HUES6 (cell line): Measurements from ENCODE around the gene ZNF407.

Source experiments
- H3K27ac ChIP-seq: 2 replicates; pipeline ENCODE4 v1.7.0; 2013; ENCODE audit warnings: low read depth, mild to moderate bottlenecking, low read length, inconsistent platforms
- H3K27me3 ChIP-seq: 2 replicates; pipeline ENCODE4 v1.6.1; 2013; ENCODE audit warnings: low read length; ENCODE audit not compliant: control insufficient read depth, insufficient read depth
- H3K36me3 ChIP-seq: 2 replicates; pipeline ENCODE4 v1.6.1; 2013; ENCODE audit warnings: low read length; ENCODE audit not compliant: control insufficient read depth, insufficient read depth
- H3K4me1 ChIP-seq: 2 replicates; pipeline ENCODE4 v1.6.1; 2013; ENCODE audit warnings: low read length; ENCODE audit not compliant: control insufficient read depth, insufficient read depth
- H3K4me3 ChIP-seq: 2 replicates; pipeline ENCODE4 v1.5.1; 2013; ENCODE audit warnings: low read depth, low read length
- H3K9ac ChIP-seq: one replicate; pipeline ENCODE4 v1.6.1; 2013; ENCODE audit warnings: mild to moderate bottlenecking, low read length
- H3K9me3 ChIP-seq: 2 replicates; pipeline ENCODE4 v1.6.1; 2013; ENCODE audit warnings: low read depth, low read length; ENCODE audit not compliant: control insufficient read depth, insufficient read depth

The ZNF407 gene

DNA sequence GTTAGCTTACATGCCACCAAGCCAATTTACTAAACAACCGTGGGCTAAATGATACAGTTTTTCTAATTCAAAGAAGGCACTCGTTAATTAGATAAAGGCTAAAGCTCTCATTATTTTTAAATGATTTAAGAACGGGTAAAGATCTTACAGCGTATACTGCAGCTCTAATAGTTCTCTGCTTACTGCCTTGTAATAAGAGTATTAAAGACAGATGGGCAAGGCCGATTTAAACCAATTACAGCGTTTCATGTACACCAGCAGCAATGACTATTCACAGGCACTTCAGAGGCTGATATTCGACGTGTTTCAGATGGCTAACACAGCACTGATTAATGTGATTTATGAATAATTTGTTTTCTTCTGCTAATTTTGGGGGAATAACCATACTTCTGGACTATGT, 259.3 kb downstream of the ZNF407 start:
- Histone ChIP-seq H3K4me1 (no peaks in the 10 kb centered on the region), H3K9ac (no peak overlapping the region), H3K4me3 (no peak overlapping the region), H3K27me3 (no peaks in the 10 kb centered on the region), H3K36me3 (no peaks in the 10 kb centered on the region), H3K9me3 (no peaks in the 10 kb centered on the region), H3K27ac (no peak overlapping the region)

DNA sequence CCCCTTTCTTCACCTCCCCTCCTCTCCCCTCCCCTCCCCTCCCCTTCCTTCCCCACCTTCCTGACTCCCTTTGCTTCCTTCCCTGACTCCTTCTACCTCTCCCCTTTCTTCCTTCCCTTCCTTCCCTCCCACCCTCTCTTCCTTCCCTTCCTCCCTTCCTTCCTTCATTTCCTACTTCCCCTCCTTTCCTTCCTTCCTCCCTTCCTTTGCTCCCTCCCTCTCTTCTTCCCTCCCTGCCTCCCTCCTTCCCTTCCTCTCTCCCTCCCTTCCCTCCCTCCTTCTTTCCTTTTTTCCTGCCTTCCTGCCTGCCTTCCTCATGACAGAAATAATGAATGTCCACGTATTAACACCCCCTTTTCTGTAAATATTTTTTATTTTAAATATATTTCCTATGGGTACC, 260.2 kb downstream of the ZNF407 start:
- Histone ChIP-seq H3K36me3 (no peaks in the 10 kb centered on the region), H3K4me3 (no peak overlapping the region), H3K27me3 (no peaks in the 10 kb centered on the region), H3K27ac (no peak overlapping the region), H3K9me3 (no peaks in the 10 kb centered on the region), H3K9ac (no peak overlapping the region), H3K4me1 (no peaks in the 10 kb centered on the region)

DNA sequence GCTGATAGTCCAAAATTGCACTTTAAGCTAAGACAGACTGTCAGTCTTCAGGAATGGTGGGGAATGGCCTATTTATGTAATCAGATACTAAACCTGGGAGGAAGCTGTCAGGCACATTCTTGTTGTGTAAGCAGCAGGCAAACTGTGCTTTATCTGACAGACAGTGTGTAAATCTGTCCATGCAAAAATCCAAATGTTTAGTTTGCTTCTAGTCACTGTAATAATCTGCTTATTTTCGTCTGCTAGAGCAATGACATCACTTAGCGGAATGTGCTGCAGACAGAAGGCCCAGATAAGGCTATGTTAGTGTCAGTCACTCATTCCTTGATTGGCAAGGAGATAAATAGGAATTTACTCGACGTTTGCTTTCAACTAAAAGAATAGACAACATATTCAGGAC, 263.5 kb downstream of the ZNF407 start:
- Histone ChIP-seq H3K9me3 (no peaks in the 10 kb centered on the region), H3K4me1 (no peaks in the 10 kb centered on the region), H3K27ac (no peak overlapping the region), H3K9ac (no peak overlapping the region), H3K4me3 (no peak overlapping the region), H3K36me3 (no peaks in the 10 kb centered on the region), H3K27me3 (no peaks in the 10 kb centered on the region)

DNA sequence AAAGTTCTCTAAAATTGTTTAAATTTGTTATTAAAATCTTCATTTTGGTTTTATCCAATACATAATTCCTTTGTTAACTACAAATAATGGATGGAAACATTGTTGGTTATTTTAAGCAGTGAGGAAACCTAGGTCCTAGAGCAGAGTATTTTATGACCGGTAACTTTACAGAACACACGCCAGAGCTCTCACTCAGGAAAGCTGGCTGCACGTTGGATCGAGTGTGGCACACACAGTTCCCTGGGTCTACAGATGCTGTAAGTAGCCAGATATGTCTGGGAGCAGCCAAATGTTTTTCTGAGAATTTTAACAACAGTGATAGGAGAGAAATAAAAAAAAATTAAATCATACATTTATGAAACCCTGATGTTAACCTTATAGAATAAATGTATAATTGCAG, 264.4 kb downstream of the ZNF407 start:
- Histone ChIP-seq H3K4me1 (no peaks in the 10 kb centered on the region), H3K9me3 (no peaks in the 10 kb centered on the region), H3K27me3 (no peaks in the 10 kb centered on the region), H3K9ac (no peak overlapping the region), H3K36me3 (no peaks in the 10 kb centered on the region), H3K27ac (no peak overlapping the region), H3K4me3 (no peak overlapping the region)

DNA sequence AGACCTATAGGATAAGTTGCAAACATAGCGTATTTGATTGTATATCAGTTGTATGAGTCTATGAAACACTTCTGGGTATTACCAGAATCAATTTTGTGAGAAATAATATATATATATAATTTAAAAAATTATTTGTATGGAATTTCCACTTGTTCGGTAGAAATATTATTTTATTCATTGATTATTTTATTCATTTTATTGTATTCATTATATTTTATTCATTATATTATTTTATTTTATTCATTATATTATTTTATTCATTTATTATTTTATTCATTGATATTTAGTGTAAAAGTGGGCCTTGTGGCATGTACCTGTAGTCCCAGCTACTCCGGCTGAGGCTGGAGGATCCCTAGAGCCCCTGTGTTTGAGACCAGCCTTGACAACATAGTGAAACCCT, 268.9 kb downstream of the ZNF407 start:
- Histone ChIP-seq H3K36me3 (no peaks in the 10 kb centered on the region), H3K9me3 (no peaks in the 10 kb centered on the region), H3K9ac (no peak overlapping the region), H3K4me3 (no peak overlapping the region), H3K27ac (no peak overlapping the region), H3K27me3 (no peaks in the 10 kb centered on the region), H3K4me1 (peaks cover 9% of the 10 kb centered on the region)

DNA sequence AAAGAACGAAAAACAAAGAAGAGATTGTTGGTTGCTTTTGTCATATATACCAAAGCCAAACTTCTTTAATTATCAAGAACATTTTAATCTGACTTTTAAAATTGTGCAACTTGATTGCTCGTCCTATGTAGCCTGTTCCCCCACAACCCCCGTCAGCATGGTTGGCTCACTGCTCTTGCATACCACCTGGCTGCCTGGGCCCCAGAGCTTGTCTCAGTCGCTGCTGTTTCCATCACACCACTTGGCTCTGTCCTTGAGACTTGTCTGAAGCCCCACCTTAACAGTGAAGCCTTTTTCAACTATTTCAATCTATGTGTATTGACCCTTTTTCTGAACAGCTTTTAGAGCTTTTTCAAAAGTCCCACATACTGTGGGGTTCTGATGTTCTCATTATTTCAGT, 270.8 kb downstream of the ZNF407 start:
- no peak overlapping the region for H3K9ac ChIP-seq
- H3K9me3 ChIP-seq = no peaks in the 10 kb centered on the region
- H3K27ac ChIP-seq = no peak overlapping the region
- H3K36me3 ChIP-seq = no peaks in the 10 kb centered on the region
- H3K4me1 ChIP-seq = peaks cover 13% of the 10 kb centered on the region
- H3K4me3 ChIP-seq = no peak overlapping the region
- H3K27me3 ChIP-seq = no peaks in the 10 kb centered on the region

DNA sequence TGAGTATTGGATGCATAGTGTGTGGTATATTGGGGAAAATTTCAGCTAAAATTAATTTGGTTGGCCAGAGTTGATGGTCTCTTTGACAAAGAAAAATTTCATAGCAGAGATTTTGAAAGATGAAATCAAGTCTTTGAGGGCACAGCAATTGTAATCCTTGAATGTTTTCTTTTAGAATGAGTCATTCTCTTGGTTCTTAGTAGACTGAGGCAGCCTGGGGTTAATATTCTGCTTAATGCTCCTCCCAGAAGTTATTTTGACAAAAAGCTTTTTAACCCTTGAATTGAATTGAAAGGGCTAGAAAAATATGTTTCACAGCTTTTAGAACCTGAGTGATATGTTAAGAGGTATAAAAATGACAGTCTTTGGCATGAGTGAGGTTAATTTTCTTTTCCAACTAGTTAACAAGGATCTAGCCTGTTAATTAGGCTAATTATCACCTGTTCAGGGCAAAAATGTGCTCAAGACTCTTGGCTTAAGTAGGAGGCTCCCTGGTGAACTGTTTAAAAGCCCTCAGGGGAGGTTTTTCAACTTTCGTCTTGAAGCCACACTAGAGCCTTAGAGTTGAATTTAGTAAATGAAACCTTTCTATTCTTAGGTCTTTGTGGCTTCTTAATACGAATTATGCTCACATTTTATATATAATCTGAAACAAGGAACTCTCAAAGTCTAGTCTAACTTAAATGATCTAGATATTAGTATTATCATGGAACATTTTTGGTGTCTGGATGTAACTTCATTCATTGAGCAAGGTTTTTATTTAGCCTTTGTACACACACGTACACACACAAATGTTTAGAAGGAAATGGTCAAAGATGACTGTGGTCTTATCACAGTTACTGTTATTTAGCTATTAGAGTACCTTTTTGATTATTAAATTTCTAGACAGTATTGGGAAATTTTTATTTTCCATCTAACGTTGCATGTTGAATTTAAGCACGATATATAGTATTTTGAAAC, 272.5 kb downstream of the ZNF407 start:
- no peak overlapping the region for H3K27ac ChIP-seq
- H3K9me3 ChIP-seq = no peaks in the 10 kb centered on the region
- H3K4me3 ChIP-seq = no peak overlapping the region
- H3K9ac ChIP-seq = no peak overlapping the region
- H3K27me3 ChIP-seq = no peaks in the 10 kb centered on the region
- no peaks in the 10 kb centered on the region for H3K36me3 ChIP-seq
- H3K4me1 ChIP-seq = peaks cover 23% of the 10 kb centered on the region

DNA sequence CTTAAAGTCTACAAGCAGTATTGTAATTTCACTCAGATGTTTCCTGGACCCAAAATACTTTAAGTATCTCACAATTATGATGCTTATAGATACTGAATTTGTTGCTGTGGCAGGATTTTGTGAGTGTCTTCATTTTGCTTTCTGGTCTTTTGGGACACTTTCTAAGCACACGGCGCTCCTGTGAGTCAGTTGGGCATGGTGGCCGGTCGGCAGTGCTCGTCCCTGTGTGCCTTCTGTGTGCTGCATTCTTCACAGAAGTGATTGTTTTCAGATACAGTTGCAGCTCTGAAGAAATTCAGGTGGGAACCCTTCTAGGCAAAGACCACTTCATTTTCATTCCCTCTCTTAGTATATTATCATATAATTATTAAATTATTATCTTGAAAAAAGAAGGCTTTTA, 273.3 kb downstream of the ZNF407 start:
- H3K9ac ChIP-seq = no peak overlapping the region
- H3K27me3 ChIP-seq = no peaks in the 10 kb centered on the region
- no peaks in the 10 kb centered on the region for H3K9me3 ChIP-seq
- no peak overlapping the region for H3K4me3 ChIP-seq
- H3K27ac ChIP-seq = no peak overlapping the region
- no peaks in the 10 kb centered on the region for H3K36me3 ChIP-seq
- H3K4me1 ChIP-seq = peaks cover 23% of the 10 kb centered on the region

DNA sequence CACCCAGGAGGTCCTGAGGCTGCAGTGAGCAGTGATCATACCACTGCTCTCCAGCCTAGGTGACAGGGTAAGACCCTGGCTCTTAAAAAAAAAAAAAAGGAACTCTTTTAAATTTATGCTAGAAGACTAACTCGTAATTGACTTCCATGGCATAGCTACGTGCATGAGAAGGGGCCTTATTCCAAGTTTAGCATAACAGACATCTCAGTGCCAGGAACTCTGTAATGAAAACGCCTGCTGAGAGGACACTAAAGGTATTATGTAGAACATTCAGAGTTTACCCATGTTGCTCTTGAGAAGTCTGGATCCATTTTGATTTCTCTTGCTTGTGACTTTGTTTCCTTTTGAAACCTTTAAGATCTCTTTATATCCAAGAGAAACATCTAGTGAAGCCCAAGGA, 276.0 kb downstream of the ZNF407 start:
- H3K9me3 ChIP-seq = no peaks in the 10 kb centered on the region
- H3K9ac ChIP-seq = no peak overlapping the region
- no peak overlapping the region for H3K4me3 ChIP-seq
- no peaks in the 10 kb centered on the region for H3K27me3 ChIP-seq
- H3K4me1 ChIP-seq = peaks cover 23% of the 10 kb centered on the region
- H3K27ac ChIP-seq = no peak overlapping the region
- H3K36me3 ChIP-seq = no peaks in the 10 kb centered on the region

DNA sequence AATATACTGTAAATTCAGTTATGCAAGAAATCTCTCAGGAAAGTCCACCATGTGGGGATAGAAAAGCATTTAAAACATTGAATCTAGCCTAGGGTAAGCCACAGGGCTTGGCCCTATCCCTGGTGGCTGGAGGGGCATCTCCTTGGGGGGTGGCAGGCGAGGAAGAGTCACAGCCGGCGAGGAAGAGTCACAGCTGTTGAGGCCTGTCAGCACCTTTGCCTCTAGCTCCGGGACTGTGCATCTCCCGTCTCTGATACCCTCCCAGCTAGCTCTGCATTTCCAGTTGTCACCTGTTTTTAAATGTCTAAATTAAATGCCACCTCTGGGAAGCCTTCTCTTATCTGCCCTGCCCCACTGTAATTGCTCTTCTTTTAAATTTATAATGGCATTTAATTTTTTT, 276.7 kb downstream of the ZNF407 start:
- Histone ChIP-seq H3K9ac (no peak overlapping the region), H3K36me3 (no peaks in the 10 kb centered on the region), H3K4me3 (no peak overlapping the region), H3K9me3 (no peaks in the 10 kb centered on the region), H3K4me1 (peaks cover 23% of the 10 kb centered on the region), H3K27me3 (no peaks in the 10 kb centered on the region), H3K27ac (no peak overlapping the region)

DNA sequence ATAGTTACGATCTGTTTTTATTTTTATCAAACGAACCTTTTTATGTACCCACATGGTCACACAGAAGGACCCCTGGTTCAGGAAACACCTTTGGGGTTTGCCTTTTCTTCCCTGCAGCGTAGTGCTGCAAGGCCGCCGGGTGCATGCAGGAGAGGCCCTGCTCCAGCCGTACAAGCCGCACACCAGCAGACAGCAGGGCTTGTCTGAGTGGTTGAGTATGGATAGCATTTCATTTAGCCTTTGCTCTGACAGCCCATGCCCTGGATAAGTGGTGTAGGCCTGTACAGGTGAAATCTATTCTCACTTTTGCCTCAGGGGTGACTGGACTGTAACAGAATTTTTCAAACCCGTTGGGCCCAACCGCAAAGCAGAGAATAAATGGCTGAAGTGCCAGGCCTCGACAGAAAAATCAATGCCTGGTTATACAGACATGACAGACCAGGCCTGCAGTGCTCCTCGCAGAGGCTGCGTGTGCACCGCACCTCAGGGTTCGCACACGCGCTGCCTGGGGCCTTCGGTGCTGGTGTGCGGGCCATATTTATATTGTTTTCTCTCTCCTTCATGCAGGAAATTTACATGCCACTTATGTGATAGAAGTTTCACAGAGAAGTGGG, 279.1 kb downstream of the ZNF407 start:
- no peaks in the 10 kb centered on the region for H3K36me3 ChIP-seq
- no peak overlapping the region for H3K9ac ChIP-seq
- peaks cover 14% of the 10 kb centered on the region for H3K4me1 ChIP-seq
- H3K27me3 ChIP-seq = no peaks in the 10 kb centered on the region
- no peaks in the 10 kb centered on the region for H3K9me3 ChIP-seq
- no peak overlapping the region for H3K27ac ChIP-seq
- no peak overlapping the region for H3K4me3 ChIP-seq
